Hepatic stellate cell (primary cell): ENCODE data around the gene SCG3.

Source experiments
- DNase-seq: peaks from one replicate; pipeline ENCODE4 v3.0.0; 2011; ENCODE audit warnings: low spot score

Gene SCG3

GRCh38 chr15:51678096-51678495 lies 3.2 kb upstream of the SCG3 start:
- no peak for DNase-seq

- no peak for DNase-seq
These were observed 982 bp upstream of the SCG3 start for GRCh38 chr15:51680321-51680720.

DNA sequence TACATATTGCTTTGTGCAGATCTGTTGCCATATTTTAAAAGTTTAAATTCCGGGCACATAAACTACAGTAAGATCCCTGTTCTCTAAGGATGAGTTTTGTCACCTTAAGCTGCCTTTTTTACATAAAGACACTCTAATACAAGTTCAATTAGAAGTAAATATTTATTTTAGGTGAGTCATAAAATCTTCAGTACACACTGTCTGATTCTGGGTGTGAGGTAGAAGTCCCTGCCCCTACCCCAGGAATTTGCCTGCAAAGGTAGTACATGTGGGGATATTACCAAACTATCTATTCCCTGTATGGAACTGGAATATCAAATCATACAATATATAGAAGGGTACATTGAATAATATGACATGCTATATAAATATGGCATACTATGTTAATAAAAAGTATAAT lies 6.3 kb downstream of the SCG3 start:
- no peak for DNase-seq

DNA sequence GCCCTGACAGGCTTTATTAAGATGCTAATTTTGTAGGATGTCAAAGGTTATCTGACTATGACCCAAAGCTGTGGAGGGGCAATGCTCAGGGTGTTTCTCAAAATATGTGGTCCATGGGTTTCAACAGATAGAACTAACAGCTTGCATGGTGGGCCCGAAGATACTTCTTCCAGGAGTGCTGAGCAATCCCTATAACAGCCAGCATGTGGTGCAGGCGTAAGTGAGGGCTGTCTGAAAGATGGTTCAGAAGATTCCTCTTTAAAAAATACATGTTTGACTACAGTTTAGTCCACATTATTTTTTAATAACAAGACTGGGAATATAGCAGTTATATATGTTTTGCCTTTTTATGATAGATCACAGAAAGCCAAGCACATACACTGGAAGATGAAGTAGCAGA lies 7.6 kb downstream of the SCG3 start:
- DNase-seq, result peak; percentile 5

DNA sequence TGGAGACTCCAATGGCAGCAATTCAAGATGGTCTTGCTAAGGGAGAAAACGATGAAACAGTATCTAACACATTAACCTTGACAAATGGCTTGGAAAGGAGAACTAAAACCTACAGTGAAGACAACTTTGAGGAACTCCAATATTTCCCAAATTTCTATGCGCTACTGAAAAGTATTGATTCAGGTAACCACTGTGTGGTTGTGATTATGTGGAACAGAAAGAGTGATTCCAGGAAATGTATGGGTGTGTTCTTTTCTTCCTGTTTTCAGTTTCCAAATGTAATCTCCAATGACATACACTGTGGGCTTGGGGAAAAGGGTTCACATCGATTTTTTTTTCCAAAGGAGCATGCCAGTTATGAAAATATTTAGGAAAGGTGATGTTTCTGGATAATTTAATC lies 10.9 kb downstream of the SCG3 start:
- no peak for DNase-seq

DNA sequence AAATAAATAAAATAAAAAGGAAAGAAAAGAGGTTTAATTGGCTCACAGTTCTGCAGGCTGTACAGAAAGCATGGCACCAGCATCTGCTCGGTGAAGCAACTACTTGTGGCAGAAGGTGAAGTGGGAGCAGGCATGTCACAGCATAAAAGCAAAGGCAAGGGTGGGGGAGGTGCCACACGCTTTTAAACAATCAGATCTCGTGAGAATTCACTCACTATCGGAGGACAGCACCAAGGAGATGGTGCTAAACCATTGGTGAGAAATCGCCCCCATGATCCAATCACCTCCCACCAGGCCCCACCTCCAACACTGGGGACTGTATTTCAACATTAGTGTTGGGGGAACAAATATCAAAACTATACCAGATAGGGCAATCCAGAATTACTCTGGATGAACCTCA lies 15.3 kb downstream of the SCG3 start:
- no peak for DNase-seq

DNA sequence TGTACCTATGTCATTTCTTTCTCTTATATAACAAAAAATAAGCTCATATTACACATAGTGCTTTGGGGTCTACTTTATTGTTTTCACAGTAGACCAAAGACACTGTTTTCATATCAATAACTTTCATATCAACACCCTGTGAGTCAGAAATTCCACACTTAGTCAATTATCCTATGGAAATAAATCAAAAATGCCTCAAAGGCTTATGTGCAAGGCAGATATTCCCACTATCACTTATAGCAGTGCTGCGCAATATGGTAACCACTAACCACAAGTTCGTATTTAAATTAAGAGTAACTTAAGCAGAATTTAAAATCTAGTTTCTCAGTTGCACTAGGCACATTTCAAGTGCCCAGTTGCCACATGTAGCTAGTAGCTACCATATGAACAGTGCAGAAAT lies 15.9 kb downstream of the SCG3 start:
- DNase-seq, result no peak

DNA sequence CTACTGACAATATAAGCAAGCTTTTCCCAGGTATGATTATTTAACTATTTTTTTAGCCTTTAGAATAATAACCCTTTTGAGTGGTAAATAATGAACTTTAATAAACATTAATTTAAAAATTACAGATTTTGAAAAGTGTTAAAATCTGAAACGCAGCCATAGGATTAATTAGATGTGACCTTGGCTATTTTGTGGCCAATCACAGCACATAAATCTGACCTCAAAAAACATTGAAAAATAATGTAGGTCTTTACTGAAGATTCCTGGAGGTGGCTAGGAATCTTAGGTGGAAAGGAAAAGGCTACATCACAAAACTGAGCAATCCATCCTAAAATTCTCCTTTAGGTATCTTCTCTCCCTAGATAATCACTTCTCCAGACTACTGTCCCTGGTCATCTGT lies 18.1 kb downstream of the SCG3 start:
- no peak for DNase-seq

GRCh38 chr15:51702710-51703109 lies 21.4 kb downstream of the SCG3 start:
- no peak for DNase-seq

- no peak for DNase-seq
These were observed 25.0 kb downstream of the SCG3 start for GRCh38 chr15:51706291-51706690.

DNA sequence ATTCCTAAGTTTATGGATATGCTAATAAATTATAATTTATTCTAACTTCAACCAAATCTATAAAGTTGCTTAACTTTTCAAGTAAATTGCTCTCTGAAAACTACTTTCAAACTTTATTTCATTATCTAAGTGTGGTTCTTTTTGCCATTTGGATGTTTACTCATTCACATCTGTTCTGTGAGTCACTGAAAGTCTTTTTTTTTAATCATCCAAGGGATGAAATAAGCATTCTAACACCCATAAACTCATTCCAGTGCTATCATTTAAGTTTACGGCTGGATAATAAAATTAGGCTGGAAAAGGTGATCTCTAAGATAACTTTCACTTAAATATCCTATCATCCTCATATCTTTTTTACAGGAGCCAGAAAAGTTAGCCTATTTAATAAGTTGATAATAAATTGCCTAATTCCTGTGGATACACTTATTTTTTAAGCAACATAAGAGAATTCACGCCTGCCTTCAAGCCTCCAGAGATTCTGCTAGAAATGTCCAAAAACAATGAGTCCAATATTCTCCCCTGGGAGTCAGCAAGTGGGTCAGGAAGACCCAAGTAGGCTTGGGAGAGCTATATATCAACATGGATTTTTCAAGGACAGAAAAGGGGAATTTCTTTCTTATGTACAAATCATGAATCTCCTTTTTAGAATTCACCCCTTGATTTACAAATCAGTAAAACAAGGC lies 25.8 kb downstream of the SCG3 start:
- DNase-seq, result no peak

DNA sequence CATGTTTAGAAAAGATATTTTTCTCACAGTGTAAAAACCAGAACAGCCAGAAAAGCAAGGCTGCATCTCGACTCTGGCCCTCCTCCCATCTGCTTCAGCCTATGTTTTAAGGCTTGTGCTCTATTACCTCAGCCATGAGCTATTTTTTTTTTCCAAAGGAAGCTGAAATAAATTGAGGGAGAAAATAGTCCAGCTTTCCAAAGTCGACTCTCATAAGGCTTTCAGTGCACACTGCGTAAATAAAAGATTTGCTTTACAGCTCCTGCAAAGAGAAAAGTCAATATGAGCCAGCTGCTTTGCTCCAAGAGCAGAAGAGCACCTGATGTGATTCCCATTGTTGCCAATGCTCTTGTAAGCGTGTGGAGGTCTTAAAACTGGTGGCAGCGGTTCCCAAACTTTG lies 26.7 kb downstream of the SCG3 start:
- no peak for DNase-seq

GRCh38 chr15:51709031-51709430 lies 27.7 kb downstream of the SCG3 start:
- no peak for DNase-seq

- no peak for DNase-seq
These were observed 32.9 kb downstream of the SCG3 start for GRCh38 chr15:51714162-51714561.

DNA sequence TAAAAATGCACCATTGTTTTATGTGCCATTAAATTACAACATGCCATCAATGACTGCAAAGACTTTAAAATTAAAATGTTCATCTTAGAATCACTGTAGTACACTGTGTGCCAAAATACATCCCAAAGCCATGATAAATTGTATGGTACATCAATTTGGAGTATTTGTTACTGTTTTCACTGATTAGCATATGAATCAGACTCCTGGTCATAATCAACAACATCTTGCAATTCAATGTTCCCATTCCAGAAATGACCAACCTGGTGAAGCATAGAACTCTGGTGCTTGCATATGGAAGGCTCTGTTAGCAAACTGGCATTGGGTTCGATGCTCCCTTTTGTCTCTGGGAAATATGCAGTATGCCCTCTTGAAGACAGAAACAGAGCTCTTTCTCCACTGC lies 33.6 kb downstream of the SCG3 start:
- no peak for DNase-seq

- DNase-seq, result no peak
These were observed 36.9 kb downstream of the SCG3 start for GRCh38 chr15:51718219-51718618.

DNA sequence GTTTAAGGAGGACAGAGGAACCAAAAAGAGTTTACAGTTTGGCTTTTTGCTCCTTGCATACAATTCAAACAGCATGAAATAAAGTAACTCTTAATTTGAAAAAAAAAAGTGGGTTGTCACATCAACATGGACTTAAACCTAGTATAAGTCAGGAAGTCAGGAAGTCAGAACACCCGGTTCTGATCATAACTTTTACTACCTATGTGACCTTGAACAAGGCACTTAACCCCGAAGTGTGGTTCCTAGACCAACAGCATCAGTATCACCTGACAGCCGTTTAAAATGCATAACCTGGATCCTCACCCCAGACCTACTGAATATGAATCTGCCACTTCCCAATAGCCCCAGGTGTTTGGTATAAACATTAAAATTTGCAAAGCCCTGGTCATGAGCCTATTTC lies 37.4 kb downstream of the SCG3 start:
- no peak for DNase-seq

- no peak for DNase-seq
These were observed 39.1 kb downstream of the SCG3 start for GRCh38 chr15:51720201-51720995.

DNA sequence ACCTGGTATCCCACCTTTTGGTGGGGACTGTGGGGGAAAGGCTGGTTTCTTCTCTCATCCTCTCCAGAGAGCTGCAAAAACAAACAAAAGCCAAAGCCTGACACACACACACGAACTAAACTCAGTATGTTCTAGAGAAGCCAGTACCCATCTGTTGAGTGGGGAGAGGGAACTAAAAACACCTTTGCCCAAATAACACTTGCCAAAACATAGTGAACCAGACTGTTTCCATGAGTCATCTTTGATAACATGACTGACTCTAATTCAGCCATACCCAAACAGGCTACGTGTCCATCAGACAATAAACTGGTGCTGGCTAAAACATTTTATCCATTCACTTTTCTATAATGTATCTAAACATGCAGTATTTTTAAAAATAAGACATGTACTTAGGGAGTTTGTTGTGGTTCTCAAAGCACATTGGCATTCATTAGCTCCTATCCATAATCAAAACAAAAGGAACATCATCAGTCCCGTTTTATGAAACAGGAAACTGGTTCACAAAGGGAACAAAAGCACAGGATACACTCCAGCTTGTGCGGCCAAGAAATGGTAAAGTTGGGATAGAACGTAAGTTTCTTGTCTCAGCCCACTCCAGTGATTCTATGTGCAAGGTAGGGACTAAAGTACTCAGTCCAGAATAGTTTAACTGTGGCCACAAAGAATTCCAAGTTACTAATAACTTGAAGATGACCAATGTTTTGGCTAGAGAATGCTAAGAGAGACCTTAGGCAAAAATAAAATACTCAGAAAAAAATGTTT lies 40.1 kb downstream of the SCG3 start:
- DNase-seq, result no peak

- no peak for DNase-seq
These were observed 42.9 kb downstream of the SCG3 start for GRCh38 chr15:51724199-51724598.

DNA sequence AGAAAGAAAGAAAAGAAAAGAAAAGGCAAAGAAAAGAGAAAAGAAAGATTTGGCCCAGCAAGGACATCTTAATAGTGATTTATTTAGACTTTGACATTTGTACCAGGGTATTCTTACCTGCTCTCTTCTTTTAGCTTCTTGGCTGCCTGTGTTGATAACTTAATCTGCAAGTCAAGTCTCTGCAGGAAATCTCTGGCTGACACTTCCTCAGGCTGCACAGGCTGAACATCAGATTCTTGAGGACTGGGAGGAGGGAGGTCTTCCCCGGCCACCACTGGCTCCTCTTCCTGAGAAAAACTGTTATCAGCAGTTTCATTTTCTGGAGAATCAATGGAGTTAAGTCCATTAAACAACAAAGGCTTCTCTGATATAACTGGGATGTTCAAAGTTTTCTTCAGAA lies 43.4 kb downstream of the SCG3 start:
- no peak for DNase-seq

GRCh38 chr15:51726302-51727073 lies 45.2 kb downstream of the SCG3 start:
- peak; percentile 86 for DNase-seq
